T-helper 1 cell treated with Interleukin-12 subunit alpha and Interleukin-12 subunit beta and Interleukin-4 antibody, amounts not matched to agents 30 μg/mL and 1 μg/mL, for 36 hours (primary cell): ENCODE results near the gene S100A10.

ENCODE experiments used
- H3K27ac Mint-ChIP-seq: one replicate; pipeline ENCODE4 v1.8.0; 2021; ENCODE audit warnings: mild to moderate bottlenecking, mixed read lengths
- H3K27me3 Mint-ChIP-seq: one replicate; pipeline ENCODE4 v1.8.0; 2021; ENCODE audit warnings: low read depth, mixed read lengths
- H3K36me3 Mint-ChIP-seq: one replicate; pipeline ENCODE4 v1.8.0; 2021; ENCODE audit warnings: low read depth, mixed read lengths
- H3K4me1 Mint-ChIP-seq: one replicate; pipeline ENCODE4 v1.8.0; 2021; ENCODE audit warnings: low read depth, mixed read lengths
- H3K4me3 Mint-ChIP-seq: one replicate; pipeline ENCODE4 v1.8.0; 2021; ENCODE audit warnings: mild to moderate bottlenecking, moderate library complexity, mixed read lengths
- H3K9me3 Mint-ChIP-seq: one replicate; pipeline ENCODE4 v1.8.0; 2021; ENCODE audit warnings: mixed read lengths

S100A10 gene

DNA sequence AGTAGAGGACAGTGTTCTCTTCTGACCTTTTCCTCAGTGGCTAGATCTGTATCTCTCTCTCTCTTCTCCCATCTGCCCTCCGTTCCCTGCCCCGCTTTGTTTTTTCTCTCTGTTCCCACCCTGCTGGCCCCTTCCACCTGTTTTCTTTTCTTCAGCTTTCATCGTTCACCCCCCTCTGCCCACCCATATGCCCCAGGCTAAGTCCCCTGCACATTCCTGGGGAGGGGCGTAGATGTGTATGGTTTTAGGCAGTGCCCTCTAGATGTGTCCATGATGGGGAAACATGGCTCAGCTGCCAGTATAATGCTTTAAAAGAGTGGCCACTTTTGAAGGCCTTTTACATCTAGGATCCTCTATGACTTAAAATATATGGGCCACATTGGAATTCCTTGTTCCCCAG lies 29.6 kb upstream of the S100A10 start:
- peaks cover 4% of the 10 kb centered on the region for H3K27me3 Mint-ChIP-seq
- H3K9me3 Mint-ChIP-seq: no peaks in the 10 kb centered on the region
- no peak overlapping the region for H3K4me3 Mint-ChIP-seq
- H3K27ac Mint-ChIP-seq: no peak overlapping the region
- peaks cover 2% of the 10 kb centered on the region for H3K4me1 Mint-ChIP-seq
- peaks cover 4% of the 10 kb centered on the region for H3K36me3 Mint-ChIP-seq

DNA sequence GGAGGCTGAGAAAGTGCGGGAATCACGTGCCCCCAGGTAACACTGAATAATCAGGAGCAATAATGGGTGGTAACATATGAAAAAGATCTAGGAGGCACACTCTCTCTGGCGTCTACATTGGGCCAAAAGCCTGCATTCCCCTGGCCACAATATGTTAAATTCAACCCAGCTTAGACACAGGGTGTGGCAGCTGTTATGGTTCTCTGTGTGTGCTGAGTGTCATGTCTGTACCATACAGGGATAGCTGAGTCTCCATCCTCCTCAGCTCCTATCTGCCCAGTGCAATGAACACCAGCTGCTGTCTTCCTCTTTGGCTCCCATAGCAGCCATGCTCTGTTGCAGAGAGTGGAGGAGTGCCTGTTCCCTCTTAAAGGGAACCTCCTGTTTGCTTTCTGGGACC lies 28.8 kb upstream of the S100A10 start:
- peaks cover 2% of the 10 kb centered on the region for H3K4me1 Mint-ChIP-seq
- no peaks in the 10 kb centered on the region for H3K9me3 Mint-ChIP-seq
- no peak overlapping the region for H3K27ac Mint-ChIP-seq

DNA sequence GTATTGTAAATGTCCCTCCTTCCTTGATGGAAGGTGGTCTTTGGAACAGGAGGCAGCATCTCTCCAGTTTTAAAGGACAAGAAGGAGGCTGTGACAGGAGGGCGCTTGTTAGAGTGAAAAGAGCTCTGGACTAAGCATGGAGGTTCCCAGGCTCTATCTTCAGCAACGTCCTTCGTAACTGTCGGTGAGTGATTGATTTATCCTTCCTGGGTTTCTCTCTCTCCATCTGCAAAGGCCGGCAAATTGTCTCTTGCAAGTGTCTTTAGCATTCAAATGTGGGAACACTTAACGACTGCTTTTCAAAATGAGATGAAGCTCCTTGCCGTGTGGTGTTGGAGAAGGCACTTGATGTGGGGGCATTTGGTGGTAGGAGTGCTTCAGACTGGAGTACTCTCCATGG lies 27.9 kb upstream of the S100A10 start:
- Mint-ChIP-seq H3K27ac (no peak overlapping the region), H3K27me3 (peaks cover 14% of the 10 kb centered on the region)

More for the DNA sequence above, 28.8 kb upstream of the S100A10 start:
- peaks cover 3% of the 10 kb centered on the region for H3K36me3 Mint-ChIP-seq
- no peak overlapping the region for H3K4me3 Mint-ChIP-seq
- H3K27me3 Mint-ChIP-seq: peaks cover 7% of the 10 kb centered on the region

DNA sequence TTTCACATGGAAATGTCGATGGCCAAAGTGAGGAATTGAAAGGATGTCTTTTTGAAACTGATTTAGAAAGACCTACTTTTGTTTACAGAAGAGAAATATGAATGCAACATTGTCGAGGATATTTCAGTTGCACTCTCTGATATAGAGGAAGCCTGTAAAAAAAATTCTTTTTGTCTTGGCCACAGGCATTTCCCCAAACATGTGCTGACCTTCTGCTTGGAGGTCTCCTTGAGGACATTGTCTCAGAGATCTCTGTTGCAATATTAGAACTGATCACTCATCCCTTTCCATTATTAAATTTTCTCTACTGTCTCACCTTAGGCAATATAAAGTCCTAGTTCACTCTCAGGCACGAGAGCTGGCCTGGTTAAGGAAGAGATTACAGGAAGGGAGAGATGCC lies 27.2 kb upstream of the S100A10 start:
- no peak overlapping the region for H3K27ac Mint-ChIP-seq
- no peaks in the 10 kb centered on the region for H3K36me3 Mint-ChIP-seq
- H3K4me1 Mint-ChIP-seq: peaks cover 2% of the 10 kb centered on the region
- peaks cover 20% of the 10 kb centered on the region for H3K27me3 Mint-ChIP-seq
- no peaks in the 10 kb centered on the region for H3K9me3 Mint-ChIP-seq
- H3K4me3 Mint-ChIP-seq: no peak overlapping the region

More for the DNA sequence above, 27.9 kb upstream of the S100A10 start:
- no peak overlapping the region for H3K4me3 Mint-ChIP-seq
- H3K36me3 Mint-ChIP-seq: no peaks in the 10 kb centered on the region
- H3K9me3 Mint-ChIP-seq: no peaks in the 10 kb centered on the region
- H3K4me1 Mint-ChIP-seq: peaks cover 2% of the 10 kb centered on the region

DNA sequence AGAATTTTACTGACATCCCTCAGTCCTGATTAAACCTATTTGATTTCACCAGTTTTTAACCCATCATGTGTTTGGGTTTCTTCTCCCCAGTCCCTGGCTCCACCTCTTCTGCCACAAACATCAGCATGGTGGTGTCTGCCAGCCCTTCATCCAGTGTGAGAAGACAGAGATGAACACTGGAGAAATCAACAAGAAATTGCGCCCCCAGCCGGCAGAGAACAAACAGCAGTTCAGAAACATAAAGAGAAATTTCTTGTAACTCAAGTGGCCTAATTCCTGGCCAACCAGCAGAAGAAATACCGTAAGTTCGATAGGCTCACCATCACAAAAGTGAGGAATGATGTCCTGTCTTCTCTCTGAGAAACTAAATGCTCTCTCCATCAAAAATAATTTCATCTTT lies 24.9 kb upstream of the S100A10 start:
- H3K36me3 Mint-ChIP-seq: no peaks in the 10 kb centered on the region
- H3K27me3 Mint-ChIP-seq: peaks cover 34% of the 10 kb centered on the region
- H3K27ac Mint-ChIP-seq: no peak overlapping the region
- no peaks in the 10 kb centered on the region for H3K9me3 Mint-ChIP-seq
- peaks cover 5% of the 10 kb centered on the region for H3K4me1 Mint-ChIP-seq
- no peak overlapping the region for H3K4me3 Mint-ChIP-seq

DNA sequence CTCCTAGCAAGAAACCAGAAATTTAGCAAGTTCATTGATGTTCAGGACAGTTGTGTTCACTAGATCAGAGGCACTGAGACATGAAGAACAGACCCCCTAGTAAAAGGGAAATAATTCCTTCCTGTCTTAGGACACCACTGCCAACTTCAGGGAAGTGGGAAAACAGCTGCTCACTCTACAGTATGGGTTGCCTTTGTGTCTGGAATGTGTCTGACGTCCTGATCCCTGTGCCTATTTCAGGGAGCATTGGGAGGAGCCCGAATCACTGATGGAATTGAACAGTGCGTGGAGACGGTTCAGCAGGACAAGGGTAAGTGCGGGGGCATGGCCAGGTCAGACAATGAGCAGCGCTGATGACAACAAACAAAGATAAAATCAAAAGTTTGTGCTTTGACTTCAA lies 22.1 kb upstream of the S100A10 start:
- Mint-ChIP-seq H3K27me3 (peaks cover 34% of the 10 kb centered on the region), H3K4me3 (no peak overlapping the region), H3K4me1 (peaks cover 5% of the 10 kb centered on the region), H3K27ac (no peak overlapping the region), H3K9me3 (no peaks in the 10 kb centered on the region), H3K36me3 (no peaks in the 10 kb centered on the region)

DNA sequence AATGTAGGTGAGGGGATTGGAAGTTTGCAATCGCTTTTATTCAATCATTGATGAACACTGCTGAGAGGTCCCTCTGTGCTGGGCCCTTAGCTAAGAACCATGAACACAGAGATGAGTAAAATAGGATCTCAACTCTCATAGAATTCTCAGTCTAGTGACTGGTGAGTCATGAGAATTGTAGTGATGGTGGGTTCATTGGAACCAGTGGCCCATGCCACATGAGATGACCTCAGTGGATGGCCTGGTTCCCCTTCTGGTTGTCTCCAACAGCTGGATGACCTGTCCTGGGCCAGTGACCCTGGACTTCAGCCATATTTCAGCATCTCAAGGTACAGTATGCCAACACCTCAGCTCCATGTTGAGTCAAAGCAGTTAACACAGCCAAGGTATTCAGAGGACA lies 21.3 kb upstream of the S100A10 start:
- peaks cover 34% of the 10 kb centered on the region for H3K27me3 Mint-ChIP-seq
- no peaks in the 10 kb centered on the region for H3K9me3 Mint-ChIP-seq
- no peaks in the 10 kb centered on the region for H3K36me3 Mint-ChIP-seq
- no peak overlapping the region for H3K4me3 Mint-ChIP-seq
- H3K4me1 Mint-ChIP-seq: peaks cover 5% of the 10 kb centered on the region
- H3K27ac Mint-ChIP-seq: no peak overlapping the region

DNA sequence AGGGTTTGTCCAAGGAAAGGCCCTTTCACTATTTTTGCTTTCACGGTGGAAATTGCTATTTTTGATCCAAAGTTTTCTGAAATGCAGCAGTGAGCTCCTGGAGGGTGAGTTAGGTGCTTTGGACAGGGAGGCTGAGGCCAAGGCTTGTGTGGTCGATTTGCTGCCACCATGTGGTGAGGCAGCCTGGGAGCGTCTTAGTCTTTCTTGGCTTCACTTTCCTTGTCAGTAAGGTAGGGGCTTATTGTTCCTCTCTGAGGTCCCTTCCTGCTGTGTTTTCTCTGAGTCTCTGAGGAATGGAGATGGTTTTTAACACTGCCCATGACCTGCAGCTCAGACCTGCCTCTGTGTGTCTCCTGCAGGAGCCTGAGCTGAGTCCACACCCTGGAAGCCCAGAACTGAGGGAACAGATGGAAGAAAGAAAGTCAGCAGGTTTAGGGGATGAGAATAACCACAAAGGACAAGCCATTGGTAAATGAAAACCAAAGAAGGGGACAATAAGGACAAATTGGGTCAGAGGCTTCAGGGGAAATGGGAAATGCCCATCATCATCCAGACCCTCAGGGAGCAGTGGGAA lies 20.1 kb upstream of the S100A10 start:
- Mint-ChIP-seq H3K4me3 (no peak overlapping the region), H3K36me3 (no peaks in the 10 kb centered on the region), H3K27me3 (peaks cover 46% of the 10 kb centered on the region), H3K27ac (no peak overlapping the region), H3K4me1 (peaks cover 5% of the 10 kb centered on the region), H3K9me3 (no peaks in the 10 kb centered on the region)

DNA sequence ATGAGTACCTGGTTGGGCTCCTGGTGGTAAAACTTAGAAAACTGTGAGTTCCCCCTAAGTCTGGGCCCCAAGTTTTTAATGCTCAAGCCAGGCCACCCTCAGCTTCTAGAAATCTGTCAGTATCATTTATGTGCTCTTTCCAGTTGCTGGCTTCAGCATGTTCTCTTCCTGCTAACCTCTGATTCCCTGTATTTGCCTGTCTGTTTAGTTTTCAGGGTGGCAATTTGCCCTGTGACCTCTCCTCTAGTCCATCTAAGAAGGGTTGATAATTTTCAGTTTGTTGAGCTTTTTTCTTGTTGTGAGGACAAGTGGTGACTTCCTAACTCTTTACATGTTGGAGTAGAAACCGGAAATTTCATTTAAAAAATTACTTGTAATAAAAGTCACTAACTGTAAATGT lies 16.0 kb upstream of the S100A10 start:
- Mint-ChIP-seq H3K27me3 (peaks cover 42% of the 10 kb centered on the region), H3K27ac (no peak overlapping the region), H3K36me3 (no peaks in the 10 kb centered on the region)

DNA sequence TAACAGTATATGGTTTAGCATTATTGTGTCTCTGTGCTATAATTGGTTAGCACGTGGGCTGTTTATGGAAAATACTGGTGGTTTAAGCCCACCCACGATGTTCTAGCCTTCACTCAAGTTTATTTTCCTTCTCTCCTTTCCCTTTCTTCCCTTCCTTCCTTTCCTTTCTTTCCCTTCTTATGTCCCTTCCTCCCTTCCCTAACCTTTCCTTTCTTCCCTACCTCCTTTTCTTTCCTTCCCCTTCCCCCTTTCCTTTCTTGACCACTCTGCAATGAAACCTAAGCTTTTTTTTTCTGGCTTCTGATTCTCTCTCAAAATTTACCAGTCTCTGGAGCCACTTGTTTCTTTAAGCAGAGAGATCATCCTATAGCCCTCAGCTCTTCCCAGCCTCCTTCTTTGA lies 13.4 kb upstream of the S100A10 start:
- H3K36me3 Mint-ChIP-seq: no peaks in the 10 kb centered on the region
- no peaks in the 10 kb centered on the region for H3K9me3 Mint-ChIP-seq
- peaks cover 53% of the 10 kb centered on the region for H3K27me3 Mint-ChIP-seq
- peaks cover 4% of the 10 kb centered on the region for H3K4me1 Mint-ChIP-seq
- H3K4me3 Mint-ChIP-seq: no peak overlapping the region
- no peak overlapping the region for H3K27ac Mint-ChIP-seq

More for the DNA sequence above, 16.0 kb upstream of the S100A10 start:
- Mint-ChIP-seq H3K4me1 (peaks cover 3% of the 10 kb centered on the region), H3K4me3 (no peak overlapping the region), H3K9me3 (no peaks in the 10 kb centered on the region)

DNA sequence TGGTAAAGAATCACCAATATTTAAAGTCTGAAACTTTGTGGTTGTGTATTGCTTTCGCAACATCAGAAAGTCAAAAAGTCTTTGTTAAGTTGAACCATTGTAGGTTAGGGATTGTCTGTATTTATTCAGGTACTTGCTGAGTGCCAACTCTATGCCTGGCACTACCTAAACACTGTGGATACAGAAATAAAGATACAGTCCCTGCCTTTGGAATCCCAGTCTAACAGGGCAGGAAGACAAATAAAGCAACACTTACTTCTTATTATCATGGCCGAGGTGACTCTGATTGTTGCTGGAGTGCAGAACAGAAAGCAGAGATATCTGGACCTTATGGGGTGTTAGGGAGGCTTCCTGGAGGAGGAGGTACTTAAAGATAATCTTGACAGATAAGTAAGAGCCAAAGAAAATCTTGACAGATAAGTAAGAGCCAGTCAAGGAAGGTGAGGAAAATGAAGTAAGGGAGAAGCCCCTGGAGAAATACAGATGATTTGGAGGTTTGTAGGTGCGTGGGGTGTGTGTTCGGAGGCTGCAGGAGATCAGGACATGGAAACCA lies 11.8 kb upstream of the S100A10 start:
- Mint-ChIP-seq H3K27me3 (peaks cover 53% of the 10 kb centered on the region), H3K9me3 (no peaks in the 10 kb centered on the region), H3K4me1 (peaks cover 7% of the 10 kb centered on the region)

DNA sequence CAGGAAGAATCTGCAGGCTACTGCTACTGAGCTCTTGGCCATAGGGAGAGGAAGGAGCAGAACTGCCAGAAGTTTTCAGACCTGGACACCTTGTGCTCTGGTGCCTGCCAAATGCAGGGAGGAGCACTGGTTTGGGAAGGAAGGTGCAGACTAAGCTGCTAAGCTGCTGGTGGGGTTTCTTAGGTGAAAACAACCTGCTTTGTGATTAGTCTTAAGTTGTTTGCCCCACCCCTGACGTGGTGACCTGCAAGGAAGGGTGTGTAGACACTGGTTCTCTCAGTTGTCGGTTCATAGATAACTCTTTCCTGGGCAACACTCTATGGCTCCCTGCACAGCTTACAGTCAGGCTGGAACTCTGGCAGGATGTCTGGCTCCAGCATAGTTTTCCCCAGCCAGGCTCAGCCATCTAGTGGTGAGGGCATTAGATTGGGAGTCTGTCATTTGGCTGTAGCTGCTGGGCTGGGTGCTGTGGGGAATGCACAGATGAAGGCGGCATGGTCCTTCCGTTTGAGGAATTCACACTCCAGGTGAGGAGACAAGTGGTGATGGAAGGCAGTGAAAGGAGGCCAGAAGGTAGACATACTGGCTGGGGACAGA lies 10.3 kb upstream of the S100A10 start:
- Mint-ChIP-seq H3K27me3 (peaks cover 50% of the 10 kb centered on the region), H3K36me3 (no peaks in the 10 kb centered on the region), H3K27ac (peak overlapping the region; percentile 12), H3K4me3 (no peak overlapping the region), H3K4me1 (peaks cover 7% of the 10 kb centered on the region), H3K9me3 (no peaks in the 10 kb centered on the region)

More for the DNA sequence above, 11.8 kb upstream of the S100A10 start:
- Mint-ChIP-seq H3K36me3 (no peaks in the 10 kb centered on the region), H3K27ac (no peak overlapping the region), H3K4me3 (no peak overlapping the region)

DNA sequence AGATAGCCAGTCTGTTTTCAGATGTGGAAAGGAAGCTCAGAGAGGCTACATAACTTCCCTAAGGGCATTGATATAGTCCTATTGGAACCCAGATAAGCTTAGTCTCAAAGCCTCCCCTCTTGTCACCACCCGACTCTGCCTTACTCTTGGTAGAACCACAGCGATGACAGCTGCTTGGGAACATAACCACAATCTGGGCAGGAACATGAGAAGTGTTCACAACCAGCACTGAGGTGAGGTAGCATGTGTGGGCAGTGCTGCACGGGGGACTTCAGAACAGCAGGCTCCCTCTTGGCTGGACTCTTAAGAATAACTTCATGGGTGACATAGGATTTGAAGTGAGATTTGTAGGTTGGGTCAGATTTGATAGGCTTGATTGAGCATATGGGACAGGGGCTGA lies 9.3 kb upstream of the S100A10 start:
- H3K27ac Mint-ChIP-seq: no peak overlapping the region
- H3K9me3 Mint-ChIP-seq: no peaks in the 10 kb centered on the region
- peaks cover 44% of the 10 kb centered on the region for H3K27me3 Mint-ChIP-seq
- H3K4me3 Mint-ChIP-seq: no peak overlapping the region
- no peaks in the 10 kb centered on the region for H3K36me3 Mint-ChIP-seq
- H3K4me1 Mint-ChIP-seq: peaks cover 7% of the 10 kb centered on the region

DNA sequence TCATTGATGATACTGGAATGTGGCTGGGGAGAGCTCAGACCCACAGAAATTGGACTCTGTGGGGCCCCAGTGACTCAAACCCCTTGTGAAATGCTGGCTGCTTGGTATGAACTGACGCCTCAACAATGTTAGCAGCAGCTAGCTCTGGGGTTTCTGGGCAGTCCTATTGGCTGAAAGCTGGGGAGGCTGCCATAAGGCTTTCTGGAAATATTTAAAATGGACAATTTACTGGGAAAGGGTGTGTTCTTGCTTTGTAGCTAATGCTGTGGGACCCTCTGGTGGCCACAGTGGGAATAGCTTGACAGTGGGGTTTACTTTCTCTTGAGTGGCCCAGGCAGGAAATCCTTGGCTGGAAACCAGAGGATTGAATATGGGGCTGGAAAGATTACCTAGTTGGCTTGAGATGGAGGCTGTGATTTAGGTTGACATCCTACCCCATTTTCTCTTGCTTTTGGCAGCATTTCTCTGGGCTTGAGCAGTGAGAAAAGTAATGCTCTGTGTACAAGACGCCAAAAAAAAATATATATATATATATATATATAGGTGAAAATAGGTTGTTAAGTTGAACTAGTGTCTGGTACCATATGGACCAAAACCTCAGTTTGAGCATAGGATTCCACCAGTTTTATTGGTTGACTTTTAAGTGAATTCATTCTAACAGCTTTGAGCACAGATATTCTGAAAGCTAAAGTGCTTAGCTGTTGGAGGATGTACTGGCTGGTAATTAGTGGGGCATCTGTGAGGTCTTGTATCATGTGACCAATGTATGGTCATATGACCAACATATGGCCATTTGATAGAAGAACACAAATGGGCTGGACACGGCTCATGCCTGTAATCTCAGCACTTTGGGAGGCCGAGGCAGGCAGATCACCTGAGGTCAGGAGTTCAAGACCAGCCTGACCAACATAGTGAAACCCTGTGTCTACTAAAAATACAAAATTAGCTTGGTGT lies 8.2 kb upstream of the S100A10 start:
- Mint-ChIP-seq H3K9me3 (no peaks in the 10 kb centered on the region), H3K36me3 (no peaks in the 10 kb centered on the region), H3K27me3 (peaks cover 38% of the 10 kb centered on the region), H3K4me3 (no peak overlapping the region), H3K27ac (no peak overlapping the region), H3K4me1 (peaks cover 10% of the 10 kb centered on the region)
